Measurements from ENCODE around the gene ASZ1.

DNA sequence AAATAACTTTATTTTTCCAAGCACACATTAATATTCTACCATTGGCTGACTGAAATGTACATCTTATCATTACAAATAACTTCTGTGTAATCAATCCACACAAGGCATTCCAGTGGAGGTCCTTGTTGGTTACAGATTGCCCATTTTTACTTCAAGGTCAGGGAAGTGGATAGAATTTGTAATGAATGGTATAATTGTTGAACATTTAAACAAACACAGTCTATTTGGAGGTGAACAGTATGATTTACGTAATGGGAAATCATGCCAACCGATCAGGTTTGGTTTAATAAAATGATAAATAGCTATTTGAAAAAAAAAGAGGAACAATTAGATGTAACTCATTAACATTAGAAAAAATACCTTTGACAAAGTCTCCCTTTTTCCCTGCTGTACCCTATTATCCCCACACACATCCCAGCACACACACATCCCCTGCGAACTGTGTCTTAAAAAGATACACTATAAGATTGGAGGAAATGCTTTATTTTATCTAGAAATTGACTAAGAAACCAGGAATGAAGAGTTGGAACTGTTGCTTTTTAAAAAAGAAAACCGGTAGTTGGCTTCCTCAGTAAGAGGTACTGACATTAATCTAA, 19.0 kb upstream of the ASZ1 start:
- TF ChIP-seq, protein P1, sequence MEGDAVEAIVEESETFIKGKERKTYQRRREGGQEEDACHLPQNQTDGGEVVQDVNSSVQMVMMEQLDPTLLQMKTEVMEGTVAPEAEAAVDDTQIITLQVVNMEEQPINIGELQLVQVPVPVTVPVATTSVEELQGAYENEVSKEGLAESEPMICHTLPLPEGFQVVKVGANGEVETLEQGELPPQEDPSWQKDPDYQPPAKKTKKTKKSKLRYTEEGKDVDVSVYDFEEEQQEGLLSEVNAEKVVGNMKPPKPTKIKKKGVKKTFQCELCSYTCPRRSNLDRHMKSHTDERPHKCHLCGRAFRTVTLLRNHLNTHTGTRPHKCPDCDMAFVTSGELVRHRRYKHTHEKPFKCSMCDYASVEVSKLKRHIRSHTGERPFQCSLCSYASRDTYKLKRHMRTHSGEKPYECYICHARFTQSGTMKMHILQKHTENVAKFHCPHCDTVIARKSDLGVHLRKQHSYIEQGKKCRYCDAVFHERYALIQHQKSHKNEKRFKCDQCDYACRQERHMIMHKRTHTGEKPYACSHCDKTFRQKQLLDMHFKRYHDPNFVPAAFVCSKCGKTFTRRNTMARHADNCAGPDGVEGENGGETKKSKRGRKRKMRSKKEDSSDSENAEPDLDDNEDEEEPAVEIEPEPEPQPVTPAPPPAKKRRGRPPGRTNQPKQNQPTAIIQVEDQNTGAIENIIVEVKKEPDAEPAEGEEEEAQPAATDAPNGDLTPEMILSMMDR (IDR thresholded peaks at IDR 0.05): no peak
- no peak for TF ChIP-seq POLR2AphosphoS5 (IDR thresholded peaks at IDR 0.05; ENCODE audit: low read depth, low read length)

All from Panc1 (cell line).